SH-SY5Y (cell line): ENCODE results near the gene TOLLIP.

Experiments used
- GATA2 ChIP-seq: IDR thresholded peaks from 2 replicates; pipeline ENCODE4 v1.6.1; 2011; ENCODE audit warnings: mild to moderate bottlenecking, low read depth, low read length
- GATA3 ChIP-seq: IDR thresholded peaks from 2 replicates; pipeline ENCODE4 v1.6.1; 2011; ENCODE audit warnings: low read depth, mild to moderate bottlenecking, low read length, moderate library complexity

The TOLLIP gene

DNA sequence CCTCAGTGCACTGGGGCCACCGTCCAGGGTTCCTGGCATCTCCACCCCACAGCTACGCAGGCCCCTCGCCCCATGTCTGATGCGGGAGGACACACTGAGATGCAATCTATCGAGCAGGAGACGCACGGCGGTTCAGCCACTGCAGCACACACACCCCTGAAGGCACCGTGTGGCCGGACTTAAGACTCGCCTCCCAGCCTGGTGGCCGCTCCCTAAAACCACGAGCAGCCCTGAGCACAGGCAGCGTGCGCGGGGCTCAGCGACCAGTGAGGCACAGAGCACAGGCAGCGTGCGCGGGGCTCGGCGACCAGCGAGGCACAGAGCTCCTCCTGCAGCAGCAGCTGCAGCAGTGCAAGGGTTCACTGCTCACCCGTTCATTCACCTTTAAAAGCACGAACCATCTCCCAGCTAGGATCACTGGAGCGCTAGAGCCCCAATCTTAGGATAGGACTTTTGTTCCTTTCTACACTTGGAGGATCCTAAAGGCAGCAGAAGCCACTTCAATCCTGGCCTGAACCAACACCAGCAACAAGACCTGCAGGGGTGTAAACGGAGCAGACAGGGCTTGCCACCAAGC, 31.4 kb downstream of the TOLLIP start:
- TF ChIP-seq GATA3, result no peak
- no peak for TF ChIP-seq GATA2

DNA sequence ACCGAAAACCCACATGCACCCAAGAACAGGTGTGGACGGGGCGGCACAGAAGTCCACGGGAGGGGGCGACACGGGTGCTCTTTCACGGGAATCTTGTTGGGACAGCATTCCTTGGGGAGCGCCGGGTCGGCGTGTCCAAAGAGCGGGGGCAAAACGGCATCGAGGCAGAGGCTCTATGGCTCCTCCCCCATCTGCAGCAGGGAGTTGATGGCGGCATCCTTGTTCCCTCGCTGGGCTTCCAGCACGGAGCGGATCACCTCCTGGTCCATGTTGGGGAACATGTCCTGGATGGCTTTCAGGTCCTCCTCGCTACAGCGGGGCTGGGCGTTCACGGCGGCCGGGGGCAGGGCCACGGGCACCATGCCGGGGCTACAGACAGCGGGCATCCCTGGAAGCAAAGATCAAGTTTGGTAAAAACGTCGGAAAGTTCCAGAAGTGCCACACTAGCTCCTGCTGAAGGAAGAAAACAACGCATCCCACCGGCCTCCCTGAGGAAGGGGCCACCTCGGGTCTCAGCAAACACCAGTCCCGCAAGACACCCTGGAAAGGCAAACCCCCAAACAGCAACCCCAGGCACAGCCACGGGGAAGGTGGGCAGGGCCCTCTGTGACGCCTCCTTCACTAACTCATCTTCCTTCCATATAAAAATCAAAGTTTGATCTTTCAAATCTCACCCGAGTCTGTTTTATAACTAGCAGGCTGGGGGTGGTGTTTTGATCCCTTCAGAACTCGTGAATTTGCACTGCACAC, 32.4 kb downstream of the TOLLIP start:
- TF ChIP-seq GATA3 (no peak), GATA2 (no peak)

- TF ChIP-seq GATA3 (no peak), GATA2 (no peak)
These were observed 33.2 kb downstream of the TOLLIP start for GRCh38 chr11:1276041-1276790.

DNA sequence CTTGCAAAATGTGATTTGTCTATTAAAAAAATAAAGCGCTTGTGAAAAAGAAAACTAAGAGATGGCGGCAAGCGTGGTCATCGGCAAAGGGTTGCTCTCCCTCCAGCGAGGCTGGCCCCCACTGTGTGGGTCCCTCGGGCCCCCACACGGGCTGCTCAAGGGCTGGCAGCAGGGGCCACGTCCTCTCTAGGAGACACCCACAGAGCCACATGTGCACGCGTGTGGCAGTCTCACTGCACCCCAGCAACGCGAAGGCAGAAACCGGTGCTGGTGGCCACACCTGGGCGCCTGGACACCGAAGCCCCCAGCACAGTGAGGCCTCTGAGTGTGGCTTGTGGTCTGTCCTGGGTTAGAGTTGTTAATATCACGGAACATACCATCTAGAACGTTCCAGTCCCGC, 34.4 kb downstream of the TOLLIP start:
- TF ChIP-seq GATA3 (no peak), GATA2 (no peak)

- no peak for TF ChIP-seq GATA2
- TF ChIP-seq GATA3, result no peak
These were observed 34.9 kb downstream of the TOLLIP start for GRCh38 chr11:1274501-1274900.

GRCh38 chr11:1272531-1272930, 36.9 kb downstream of the TOLLIP start:
- TF ChIP-seq GATA2 (no peak), GATA3 (no peak)

DNA sequence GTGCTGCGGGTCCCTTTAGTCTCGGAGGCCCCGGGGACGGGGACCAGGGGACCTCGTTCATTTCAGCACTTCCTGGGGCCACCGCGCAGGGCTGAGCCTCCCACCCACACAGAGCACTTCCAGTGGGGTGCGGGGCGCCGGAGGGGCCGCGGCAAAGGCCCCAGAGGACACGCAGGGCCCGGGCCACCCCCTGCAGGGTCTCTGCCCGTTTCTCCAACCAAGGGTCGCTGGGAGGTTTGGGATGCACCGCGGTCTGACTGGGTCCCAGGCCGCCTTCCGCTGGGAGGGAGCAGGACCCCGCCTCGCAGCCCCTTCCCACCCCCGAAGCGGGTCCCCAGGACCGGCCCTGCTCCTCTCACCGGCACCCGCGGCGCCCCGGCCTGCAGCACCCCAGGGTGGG, 37.5 kb downstream of the TOLLIP start:
- no peak for TF ChIP-seq GATA3
- TF ChIP-seq GATA2, result no peak

DNA sequence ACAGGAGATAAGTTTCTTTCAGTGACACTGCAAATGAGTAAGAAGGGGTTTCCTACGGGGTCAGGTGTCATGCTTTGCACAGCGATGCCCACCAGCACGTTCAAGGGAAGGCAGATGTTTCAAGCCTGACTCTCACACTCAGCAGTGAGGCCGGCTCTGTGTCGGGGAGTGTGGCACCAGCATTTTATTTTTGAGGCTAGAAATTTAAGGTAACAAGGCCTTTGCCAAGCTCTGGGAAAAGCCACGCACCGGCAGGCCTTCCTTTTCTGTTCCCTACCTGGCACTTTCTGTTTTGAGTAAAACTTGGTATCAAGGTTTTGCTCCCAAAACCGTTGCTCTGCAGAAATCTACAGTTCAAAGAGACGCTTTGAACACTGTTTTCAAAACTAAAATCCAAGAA, 38.0 kb downstream of the TOLLIP start:
- no peak for TF ChIP-seq GATA3
- TF ChIP-seq GATA2, result no peak

GRCh38 chr11:1271002-1271401, 38.4 kb downstream of the TOLLIP start:
- no peak for TF ChIP-seq GATA3
- TF ChIP-seq GATA2, result no peak

GRCh38 chr11:1270476-1270875, 39.0 kb downstream of the TOLLIP start:
- TF ChIP-seq GATA2, result no peak
- TF ChIP-seq GATA3, result no peak

DNA sequence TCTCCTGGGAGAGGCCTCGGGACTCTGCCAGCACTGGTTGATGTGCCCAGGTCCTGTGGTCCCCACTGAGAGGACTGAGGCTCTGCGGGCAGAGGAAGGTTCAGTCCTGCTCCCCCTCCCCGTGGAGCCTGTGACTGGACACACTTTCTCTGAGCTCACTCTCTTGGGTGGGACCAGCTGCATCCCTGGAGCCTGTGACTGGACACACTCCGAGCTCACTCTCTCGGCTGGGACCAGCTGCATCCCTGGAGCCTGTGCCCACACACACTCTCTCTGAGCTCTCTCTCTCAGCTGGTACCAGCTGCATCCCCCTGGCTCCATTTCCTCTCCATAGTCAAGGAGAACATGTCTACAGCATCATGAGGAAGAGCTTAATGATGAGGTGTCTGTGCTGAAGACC, 39.5 kb downstream of the TOLLIP start:
- no peak for TF ChIP-seq GATA2
- TF ChIP-seq GATA3, result no peak

DNA sequence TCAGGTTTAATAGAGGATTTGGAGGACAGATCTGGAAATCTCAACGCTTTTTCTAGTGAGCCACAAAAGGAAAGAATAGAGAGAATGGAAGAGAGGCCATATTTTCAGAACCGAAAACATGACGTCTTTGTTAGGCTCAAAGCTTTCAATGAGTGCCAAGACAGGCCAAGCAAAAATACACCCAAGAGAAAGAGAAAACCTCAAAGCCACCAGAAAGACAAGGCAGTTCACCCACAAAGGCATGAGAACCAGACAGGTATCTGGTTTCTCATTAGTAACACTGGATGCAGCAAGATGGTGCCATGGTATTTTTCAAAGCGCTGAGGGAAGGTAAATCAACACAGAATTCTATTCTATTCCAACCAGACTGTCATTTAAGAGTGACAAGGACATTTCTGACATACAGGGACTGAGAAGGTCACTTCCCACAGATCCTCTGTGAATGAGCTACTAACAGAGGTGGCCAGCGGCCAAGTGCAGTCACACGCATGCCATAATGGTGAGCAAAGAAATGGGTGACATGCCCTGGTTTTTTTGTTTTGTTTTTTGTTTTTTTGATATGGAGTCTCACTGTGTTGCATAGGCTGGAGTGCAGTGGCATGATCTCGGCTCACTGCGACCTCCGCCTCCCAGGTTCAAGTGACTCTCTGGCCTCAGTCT, 41.9 kb downstream of the TOLLIP start:
- no peak for TF ChIP-seq GATA2
- no peak for TF ChIP-seq GATA3

- TF ChIP-seq GATA3, result no peak
- no peak for TF ChIP-seq GATA2
These were observed 46.4 kb downstream of the TOLLIP start for GRCh38 chr11:1263010-1263409.
